ENCODE data around the gene SPATA2.
"Not testable (repeated sequence)": the region's sequence is repeated elsewhere in the genome, so short reads cannot be mapped to it uniquely, and the experiment has no call there.

The SPATA2 gene

DNA sequence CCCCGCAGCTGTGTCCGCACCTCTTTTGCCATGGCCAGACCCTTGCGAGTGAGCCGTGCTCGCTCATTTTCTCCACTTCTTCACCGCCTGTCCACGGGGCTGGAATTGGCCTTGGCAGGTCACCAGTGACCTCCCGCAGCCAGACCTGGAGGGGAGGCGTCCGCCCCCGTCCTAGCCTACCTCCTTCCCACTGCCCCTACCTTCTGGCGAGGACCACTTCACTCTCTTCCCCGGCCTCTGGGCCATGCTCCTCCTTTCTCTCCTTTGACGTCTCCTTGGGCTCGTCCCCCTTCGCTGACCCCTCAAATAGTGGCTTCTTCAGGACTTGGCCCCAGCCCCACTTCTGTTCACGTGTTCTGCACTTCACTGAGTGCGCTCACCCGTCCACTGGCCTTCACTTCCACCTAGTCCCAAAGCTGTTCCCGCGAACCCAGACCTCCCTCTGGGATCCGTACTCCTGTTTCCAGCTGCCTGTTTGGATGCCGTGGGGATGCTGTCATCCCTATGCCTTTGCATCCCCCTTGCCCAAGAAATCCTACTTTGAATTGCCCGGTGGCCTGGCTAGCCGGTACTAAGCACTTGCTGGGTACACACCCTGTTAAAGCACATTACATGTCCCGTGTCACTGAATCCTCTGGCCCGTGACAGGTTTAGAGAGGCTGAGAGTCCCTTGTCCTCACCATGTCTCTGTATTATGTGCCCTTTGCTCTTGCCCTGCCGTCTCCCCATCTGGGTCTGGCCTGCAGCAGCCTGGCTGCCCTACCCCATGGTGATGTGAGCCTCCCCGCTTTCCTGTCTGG, 33.0 kb downstream of the SPATA2 start:
- DNase-seq = no peak

DNA sequence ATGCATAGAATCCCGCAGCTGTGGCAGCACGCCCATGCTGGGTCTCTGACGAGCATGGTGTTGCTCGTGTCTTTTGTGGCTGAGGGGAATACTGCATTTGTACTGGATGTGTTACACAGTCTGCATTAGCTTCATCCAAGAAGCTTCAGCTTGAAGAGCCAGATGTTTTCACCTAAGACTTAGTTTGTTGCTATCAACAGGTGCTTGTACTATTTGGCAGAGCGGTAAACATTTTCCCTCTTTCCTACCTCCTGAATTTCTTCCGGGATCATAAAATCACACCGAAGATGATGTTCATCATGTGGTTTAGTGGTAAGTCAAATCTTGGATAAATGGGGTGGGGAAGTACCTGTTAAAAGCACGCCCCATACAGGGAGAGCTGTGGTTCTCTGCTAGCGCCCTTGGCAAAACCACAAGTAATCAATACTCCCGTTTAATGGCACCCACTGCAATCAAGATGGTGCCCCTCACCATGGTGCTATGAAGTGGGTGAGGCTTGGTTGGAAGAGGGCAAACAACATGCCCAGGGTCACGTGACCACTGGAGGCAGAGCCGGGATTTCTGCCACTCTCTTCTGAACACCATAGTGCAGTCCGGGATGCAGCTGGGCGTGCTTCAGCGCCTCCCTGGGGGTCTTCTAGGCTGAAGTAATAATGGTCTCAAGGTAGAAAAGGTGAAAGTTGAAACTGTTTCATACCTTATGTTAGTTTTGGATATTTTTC, 34.4 kb downstream of the SPATA2 start:
- no peak for DNase-seq

DNA sequence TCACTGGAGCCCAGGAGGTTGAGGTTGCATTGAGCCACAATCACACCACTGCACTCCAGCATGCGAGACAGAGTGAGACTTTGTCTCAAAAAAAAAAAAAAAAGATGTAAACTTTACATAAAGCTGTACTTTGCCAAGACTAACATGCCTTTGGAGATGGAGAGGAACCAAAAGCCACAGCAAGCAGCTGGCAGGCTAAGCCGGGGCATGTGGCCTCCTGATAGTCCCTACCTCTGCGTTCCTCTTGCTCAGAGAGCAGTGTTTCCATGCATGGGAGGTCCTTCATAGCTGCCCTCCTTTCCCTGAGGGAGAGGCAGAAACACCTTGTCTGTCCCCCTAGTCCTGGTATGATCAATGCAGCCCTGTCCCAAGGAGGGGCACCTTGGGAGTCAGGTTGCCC, 35.2 kb downstream of the SPATA2 start:
- no peak for DNase-seq

DNA sequence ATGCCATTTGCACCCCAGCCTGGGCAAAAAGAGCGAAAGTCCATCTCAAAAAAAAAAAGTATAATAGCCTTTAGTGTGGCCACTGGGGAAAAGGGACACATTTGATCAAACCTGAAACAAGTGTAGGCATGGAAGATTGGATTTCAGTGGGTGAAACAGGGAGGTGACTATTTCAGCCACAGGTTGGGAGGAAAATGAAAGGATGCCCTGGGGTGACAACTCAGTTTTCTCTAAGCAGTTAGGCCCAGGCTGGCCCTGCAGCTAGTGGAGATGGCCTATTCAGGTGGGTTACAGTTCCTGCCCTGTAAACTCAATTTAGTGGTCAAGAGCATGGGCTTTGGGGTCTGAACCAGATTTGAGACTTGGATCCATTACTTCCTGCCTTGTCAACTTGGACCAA, 36.4 kb downstream of the SPATA2 start:
- DNase-seq = no peak

DNA sequence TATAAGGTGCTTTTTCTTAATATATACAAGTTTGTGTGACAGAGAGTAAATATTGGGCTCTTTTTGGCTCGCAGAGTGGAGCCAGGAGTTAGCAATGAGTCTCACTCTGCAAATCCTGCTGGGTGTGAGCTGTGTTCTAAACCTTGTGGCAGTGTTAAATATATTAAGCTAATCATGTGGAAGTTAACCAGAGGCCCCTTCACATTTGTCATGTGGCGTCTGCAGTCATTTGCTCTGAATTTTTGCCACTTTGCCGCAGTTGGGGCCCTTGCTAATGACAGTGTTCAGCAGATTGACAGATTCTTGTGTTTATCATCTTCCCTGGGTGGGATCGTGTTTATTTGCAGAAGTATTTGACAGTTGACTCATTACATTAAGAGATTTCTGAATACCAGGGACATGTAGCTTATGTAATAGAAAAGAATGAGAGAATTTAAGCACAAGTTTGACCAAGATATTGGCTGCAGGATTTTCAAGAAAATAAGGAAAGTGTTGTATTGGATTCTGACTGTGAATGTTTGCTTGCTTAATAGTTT, 37.9 kb downstream of the SPATA2 start:
- DNase-seq = no peak

DNA sequence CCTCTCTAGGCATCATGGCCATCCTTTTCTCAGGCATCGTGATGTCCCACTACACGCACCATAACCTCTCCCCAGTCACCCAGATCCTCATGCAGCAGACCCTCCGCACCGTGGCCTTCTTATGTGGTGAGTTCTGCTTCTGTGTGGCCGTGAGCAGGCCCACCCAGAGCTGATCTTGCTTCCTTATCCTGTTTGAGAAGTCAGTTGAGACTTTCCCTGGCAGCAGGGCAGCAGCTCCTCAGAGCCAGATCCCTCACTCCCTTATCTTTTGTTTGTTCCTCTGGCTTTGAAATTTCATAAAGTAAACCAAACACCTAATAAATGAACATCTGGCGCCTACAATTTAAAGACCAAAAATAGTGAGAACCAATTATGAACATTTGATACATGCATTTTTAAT, 40.6 kb downstream of the SPATA2 start:
- DNase-seq = no peak

DNA sequence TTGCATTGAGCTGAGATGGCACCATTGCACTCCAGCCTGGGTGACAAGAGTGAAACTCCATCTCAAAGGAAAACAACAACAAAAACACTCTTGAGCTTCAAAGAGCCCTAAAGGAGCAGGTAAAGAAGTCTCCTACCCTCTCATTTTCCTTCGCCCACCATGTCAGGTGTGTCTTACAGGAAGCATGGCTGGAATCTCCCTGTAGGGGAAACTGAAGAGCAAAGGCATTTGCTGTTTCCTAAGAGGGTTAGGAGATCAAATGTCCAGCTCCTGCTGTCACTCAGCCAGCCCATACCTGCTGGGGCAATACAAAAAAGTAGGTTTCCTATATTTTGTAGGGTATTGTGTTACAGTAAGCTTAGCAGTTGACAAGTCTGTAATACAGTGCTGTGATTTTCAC, 43.3 kb downstream of the SPATA2 start:
- DNase-seq = no peak

DNA sequence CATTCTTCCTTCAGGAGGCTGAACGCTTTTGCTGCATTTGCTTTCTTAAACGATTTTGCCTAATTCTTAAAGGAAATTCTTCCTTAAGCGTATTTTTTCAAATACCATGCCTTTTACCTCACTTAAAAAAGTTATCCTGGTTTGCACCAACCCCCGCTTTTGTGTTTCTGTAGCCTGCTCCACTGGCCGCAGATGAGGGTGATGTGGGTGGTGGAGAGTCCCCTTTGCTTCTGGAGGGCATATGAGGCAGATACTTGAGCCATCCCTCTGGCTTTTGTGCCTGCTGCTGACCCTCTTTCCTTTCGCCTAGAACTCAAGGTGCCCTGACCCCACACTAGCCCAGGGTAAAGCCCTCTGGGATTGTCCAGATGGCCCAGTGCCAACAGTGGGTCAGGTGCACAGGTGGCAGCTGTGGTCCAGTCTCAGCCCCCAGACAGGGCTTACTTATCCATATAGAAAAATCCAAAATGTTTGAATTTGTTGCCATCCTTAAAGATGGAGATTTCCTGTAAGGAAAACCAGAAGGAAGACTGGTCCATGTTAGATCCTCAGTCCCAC, 43.9 kb downstream of the SPATA2 start:
- DNase-seq = no peak

DNA sequence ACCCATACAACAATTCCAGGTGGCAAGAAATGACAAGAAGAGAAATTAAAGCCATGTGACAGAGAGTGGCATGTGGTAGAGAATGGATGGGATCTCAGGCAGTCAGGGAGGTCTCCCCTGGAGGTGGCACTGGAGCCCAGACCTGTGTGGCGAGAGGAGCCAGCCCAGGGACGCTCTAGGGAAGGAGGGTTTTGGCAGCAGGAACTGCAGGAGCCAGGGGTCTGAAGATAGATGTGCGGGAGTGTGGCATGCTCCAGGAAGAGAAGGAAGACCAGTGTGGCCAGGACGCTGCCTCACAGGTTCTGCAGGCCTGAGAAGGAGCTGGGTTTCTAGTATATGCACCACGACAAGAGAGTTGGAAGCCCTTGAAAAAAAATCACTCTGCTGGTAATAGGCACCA, 45.1 kb downstream of the SPATA2 start:
- no peak for DNase-seq

DNA sequence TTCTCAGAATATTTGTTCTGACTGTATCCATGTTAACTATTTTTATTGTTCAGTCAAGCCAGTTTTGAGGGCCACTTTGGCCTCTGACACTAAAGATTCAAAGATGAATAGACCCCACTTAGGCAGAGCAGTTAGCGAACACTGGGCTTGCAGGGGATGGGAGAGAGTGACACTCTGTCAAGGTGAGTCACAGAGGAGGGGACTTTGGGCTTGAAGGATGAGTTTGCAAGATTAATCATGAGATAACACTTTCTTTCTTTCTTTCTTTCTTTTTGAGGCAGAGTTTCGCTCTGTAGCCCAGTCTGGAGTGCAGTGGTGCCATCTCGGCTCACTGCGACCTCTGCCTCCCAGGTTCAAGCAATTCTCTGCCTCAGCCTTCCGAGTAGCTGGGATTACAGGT, 46.4 kb downstream of the SPATA2 start:
- no peak for DNase-seq

DNA sequence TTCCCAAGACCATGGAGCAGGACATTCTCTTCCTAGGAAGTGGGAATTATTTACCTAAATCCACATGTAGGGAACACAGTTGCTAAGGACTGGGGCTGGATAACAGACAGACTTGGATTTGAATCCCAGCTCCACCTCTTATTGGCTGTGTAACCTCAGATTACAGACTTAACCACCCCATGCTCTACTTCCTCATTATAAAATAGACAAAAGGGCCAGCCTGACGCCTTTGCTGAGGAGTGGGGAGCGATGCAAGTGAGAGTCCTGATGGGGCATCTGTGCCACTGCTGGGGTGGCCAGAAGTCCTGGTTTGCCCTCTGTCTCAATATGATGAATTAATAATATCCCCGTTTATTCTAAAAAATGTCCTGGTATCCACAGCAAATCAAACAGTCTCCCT, 46.8 kb downstream of the SPATA2 start:
- DNase-seq = no peak

DNA sequence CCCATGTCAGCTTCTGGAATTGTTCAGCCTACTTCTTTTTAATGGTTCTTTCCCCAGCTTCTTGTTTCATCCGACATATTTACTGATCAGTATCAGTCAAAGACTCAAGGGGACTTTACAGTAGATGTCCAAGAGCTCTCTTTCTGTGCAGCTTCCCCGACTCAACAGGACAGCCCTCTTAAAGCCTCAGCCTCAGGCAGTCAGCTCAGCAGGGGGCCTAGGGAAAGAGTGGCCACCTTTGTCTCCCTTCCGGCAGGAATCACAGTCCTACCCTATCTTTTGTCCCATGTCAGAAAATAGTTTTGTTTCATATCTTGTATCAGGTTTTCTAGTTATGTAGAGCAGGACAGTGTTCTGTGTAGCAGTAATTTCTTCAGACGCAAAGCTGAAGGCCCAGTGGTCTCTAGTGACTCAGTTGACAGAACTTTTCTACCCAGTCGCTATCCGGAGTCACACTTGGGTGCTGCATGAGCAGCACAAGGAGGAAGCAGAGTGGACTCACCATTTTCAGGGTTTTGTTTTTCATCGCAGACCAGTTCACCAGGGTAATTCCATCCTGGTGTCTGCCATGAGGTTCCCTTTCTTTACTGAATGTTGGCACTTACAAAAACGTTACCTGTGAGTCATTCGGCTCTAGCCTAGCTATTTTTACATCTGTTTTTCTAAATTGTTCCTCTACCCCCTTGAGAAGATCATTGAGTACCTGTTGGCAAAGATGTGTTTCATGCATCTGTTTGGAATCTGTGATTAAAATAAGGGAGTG, 47.7 kb downstream of the SPATA2 start:
- no peak for DNase-seq

DNA sequence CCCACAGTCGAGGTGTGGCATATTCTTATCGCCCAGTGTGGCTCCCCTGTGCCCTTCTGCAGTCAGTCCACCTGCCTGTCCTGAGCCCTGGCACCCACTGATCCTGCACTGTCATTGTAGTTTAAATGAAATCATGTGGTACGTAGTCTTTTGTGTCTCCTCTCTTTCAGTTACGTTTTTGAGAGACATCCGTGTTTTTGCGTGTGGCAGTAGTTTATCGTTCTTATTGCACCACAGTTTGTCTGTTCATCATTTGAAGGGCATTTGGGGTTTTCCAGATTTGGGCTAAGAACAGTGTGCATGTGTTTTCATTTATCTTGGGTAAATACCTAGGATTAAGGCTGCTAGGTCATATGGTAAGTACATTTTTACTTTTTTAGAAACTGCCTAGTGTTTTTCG, 49.3 kb downstream of the SPATA2 start:
- no peak for DNase-seq

DNA sequence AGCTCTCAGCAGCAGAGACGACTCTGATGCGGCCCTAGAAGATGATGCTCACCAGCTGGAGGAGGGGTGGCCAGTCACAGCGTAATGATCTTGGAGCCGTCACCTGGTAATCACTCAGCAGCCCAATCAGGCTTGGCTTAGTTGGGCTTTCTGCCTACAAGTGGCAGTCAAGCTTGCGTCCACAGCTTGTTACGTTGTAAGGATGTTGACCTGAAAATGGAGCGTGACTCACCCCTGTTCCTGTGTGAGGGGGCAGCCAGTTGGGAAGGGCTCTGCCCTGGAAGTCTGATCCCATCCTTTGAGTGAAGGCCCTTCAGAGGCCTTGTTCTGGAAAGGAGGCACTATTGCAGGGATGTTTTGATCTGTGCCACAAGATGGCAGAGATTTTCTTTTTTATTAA, 49.8 kb downstream of the SPATA2 start:
- DNase-seq = no peak

DNA sequence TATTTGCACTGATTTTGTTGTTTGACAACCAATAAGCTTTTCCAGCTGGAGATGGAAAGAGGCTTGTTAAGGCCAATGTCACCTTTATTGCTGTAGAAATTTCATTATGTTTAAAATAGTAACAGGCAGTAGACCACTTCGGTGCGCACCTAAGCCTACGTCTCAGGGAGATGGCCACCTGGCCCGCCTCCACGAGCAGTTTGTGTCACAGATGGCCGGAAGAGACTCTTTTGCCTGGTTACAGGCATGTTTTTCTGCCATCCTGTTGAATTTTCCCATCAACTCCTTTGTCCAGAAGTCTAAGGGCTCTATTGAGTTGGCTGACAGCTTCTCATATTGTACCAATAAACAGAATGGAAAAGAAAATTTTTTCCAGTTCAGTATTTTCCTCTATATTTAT, 51.7 kb downstream of the SPATA2 start:
- DNase-seq = no peak

DNA sequence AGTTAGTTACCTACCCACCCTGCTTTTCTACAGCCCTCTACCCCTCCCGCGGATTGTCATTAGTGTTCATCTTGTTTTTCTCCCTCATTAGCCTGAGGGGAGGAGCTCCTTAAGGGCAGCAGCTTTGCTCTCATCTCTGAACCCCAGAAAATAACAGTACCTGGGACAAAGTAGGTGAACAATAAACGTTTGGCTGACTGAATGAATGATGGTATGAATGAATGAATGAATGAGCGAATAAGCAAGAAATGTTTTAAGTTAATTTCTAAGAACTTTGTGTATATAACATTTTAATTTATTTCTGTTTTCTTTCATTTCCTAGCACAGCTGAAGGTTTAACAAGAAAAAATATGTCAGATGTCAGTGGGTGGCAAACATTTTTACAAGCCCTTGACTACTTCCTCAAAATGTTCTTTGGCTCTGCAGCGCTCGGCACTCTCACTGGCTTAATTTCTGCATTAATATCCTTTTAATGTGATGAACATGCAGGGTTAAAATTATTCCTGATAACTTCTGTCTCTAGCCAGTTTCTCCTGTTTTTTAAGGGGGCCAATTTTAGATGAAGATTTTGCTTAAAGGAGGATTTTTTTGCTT, 52.6 kb downstream of the SPATA2 start:
- no peak for DNase-seq

DNA sequence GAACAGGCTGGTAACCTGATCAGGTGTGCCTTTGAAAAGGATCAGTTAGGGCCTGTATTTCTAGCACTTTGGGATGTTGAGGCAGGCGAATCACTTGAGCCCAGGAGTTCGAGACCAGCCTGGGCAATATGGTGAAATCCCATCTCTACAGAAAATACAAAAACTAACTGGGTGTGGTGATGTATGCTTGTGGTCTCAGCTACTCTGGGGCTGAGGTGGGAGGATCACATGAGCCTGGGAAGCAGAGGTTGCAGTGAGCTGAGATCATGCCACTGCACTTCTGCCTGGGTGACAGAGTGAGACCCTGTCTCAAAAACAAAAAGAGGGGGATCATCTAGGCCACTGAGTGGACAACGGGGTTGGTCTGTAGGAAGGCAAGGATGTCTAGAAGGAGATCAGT, 54.1 kb downstream of the SPATA2 start:
- not testable (repeated sequence) for DNase-seq

DNA sequence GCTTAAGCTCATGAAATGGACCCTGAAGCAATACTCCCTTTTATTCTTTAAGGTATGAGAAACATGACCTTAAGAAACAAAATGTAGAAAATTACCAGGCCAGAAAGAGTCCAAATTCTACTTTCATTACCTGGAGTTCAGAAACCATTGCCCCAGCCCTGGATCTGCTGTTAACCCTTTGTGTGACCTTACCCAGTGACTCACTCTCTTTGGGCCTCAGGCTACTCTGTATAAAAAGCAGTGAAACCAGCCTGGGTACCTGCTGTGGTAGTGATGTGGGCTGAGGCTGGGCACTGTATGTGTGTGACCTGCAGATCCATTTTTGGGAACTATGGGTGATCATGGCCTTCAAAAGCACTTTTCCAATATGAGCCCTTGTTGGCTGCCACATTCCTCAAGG, 55.5 kb downstream of the SPATA2 start:
- no peak for DNase-seq

DNA sequence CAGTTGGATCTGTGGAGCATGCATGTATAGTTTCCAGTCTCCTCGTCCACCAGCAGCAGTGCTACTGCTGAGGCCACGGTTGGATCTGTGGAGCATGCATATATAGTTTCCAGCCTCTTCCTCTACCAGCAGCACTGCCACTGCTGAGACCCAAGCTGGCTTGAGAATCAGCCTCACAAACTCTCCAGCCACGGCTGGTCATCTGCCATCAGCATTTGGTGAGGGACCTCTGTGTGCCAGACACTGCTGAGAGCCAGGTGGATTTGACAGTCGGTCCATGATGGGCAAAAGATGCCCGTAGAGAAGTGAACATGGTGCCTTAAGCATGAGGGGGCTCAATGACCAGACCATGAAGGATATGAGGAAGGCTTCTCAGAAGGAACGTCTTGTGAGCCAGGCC, 56.3 kb downstream of the SPATA2 start:
- no peak for DNase-seq

DNA sequence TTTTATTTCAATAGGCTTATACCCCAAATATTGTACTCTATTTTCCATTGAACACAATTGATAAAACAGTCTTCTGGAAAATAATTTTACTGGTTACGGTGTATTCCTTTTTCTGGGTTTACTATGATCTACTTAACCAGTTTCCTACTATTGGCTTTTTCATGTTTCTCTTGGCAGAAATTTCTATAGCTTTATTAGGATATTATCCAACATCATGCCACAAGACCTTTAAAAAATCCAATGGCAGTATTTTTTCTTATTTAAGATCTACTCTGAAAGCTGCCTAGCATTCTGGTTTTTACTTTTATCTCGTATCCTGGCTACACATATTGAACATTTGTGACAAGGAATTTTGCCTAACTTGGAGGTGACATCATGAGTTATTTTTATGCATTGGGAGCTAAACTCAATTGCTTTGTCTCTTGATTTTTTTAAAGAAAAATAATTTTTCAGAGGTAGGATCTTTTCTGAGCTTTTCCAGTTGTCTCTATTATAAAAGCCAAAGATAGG, 57.2 kb downstream of the SPATA2 start:
- DNase-seq = no peak

DNA sequence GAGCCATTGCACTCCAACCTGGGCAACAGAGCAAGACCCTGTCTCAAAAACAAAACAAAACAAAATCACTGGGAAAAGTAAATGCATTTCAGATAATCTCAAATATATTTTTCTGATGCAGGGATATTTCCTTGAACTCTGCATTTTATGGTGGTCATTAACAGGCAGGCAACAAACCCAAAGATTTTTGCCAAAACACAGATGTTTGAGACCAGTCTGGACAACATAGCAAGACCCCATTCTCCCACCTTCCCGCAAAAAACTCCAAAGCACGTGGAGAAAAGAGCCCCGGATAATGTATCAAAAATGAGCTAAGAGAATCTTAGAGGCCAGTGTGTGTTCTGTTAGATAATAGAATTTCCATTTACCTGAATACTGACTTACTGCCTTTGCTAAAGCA, 58.4 kb downstream of the SPATA2 start:
- DNase-seq = no peak

DNA sequence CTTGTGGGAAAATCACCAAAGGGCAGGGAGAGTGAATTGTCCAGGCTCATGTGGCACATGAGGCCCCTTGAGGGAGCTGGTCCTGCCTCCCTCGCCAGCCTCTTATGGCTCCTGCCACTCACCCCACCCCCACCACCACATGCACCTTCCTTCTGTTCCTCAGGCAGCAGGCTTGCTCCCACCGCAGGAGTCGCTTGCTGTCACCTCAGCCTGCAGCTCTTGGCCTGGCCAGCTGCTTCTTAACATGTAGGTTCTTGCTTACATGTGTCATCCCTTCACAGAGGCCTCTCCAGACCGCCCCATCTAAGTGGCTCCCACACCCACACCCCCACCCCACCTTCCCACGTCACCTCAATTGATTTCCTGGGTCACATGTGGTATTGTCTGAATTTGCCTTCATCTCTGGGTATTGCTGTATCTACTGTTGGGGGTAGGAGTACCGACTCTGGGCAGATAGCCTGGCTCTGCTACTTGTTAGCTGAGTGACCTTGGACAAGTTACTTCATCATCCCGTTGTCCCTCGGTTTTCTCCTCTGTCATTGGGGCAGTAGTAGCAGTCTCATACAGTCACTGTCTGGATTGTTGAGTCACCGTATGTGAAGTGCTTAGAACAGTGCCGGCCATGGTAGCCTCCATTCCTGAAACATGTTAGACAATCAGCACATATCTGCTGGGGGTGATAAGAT, 61.0 kb downstream of the SPATA2 start:
- no peak for DNase-seq

All from SHP77 (cell line).